ENCODE measurements around the gene APP. TPM values are rescaled to one million over a fixed set of nuclear protein-coding genes. Genes with fewer than 3 reads are reported as not detected.

The APP gene
- total and polyA plus RNA-seq, 7 donors = 71.7 to 355 (median 270) TPM

- TF ChIP-seq POLR2A (IDR thresholded peaks at IDR 0.05) (no peak), POLR2AphosphoS5 (IDR thresholded peaks at IDR 0.05) (no peak), EP300 (IDR thresholded peaks at IDR 0.05) (no peak)
- TF ChIP-seq, protein P1, sequence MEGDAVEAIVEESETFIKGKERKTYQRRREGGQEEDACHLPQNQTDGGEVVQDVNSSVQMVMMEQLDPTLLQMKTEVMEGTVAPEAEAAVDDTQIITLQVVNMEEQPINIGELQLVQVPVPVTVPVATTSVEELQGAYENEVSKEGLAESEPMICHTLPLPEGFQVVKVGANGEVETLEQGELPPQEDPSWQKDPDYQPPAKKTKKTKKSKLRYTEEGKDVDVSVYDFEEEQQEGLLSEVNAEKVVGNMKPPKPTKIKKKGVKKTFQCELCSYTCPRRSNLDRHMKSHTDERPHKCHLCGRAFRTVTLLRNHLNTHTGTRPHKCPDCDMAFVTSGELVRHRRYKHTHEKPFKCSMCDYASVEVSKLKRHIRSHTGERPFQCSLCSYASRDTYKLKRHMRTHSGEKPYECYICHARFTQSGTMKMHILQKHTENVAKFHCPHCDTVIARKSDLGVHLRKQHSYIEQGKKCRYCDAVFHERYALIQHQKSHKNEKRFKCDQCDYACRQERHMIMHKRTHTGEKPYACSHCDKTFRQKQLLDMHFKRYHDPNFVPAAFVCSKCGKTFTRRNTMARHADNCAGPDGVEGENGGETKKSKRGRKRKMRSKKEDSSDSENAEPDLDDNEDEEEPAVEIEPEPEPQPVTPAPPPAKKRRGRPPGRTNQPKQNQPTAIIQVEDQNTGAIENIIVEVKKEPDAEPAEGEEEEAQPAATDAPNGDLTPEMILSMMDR (IDR thresholded peaks at IDR 0.05) = no peak
- 90 to 93% methylated on average over 5 of the region's 5 CpGs for whole genome bisulfite sequencing, 2 donors
- H3K4me1 ChIP-seq = peaks cover 0 to 26% (median 22%) of the 10 kb centered on the region in 4 donors
Measured at GRCh38 chr21:26117324-26117971, 53.1 kb downstream of the APP start.

GRCh38 chr21:26116456-26117011 lies 54.0 kb downstream of the APP start:
- peaks cover 0 to 27% (median 24%) of the 10 kb centered on the region in 4 donors for H3K4me1 ChIP-seq
- intact Hi-C loops (cut with DNase I) = no loop called here
- no peak for DNase-seq
- H3K36me3 ChIP-seq = no peaks in the 10 kb centered on the region
- 63 to 74% methylated on average over 5 of the region's 5 CpGs for WGBS, 2 donors
- no peak overlapping the region for H3K4me3 ChIP-seq
- no peaks in the 10 kb centered on the region for H3K9me3 ChIP-seq
- H3K27ac ChIP-seq = peak overlapping the region; percentile 3 to 54 (median 45)
- TF ChIP-seq POLR2AphosphoS5 (IDR thresholded peaks at IDR 0.05) (no peak), EP300 (IDR thresholded peaks at IDR 0.05) (no peak), POLR2A (IDR thresholded peaks at IDR 0.05) (no peak)
- TF ChIP-seq, protein P1 (IDR thresholded peaks at IDR 0.05) = no peak
- H3K27me3 ChIP-seq = no peaks in the 10 kb centered on the region

More at GRCh38 chr21:26117324-26117971, 53.1 kb downstream of the APP start:
- no peak for DNase-seq
- intact Hi-C loops (cut with DNase I) = no loop called here
- Histone ChIP-seq H3K36me3 (no peaks in the 10 kb centered on the region), H3K27me3 (no peaks in the 10 kb centered on the region), H3K4me3 (no peak overlapping the region), H3K27ac (peak overlapping the region in 3 of 4 donors; percentile 38 to 54 (median 52)), H3K9me3 (no peaks in the 10 kb centered on the region)

DNA sequence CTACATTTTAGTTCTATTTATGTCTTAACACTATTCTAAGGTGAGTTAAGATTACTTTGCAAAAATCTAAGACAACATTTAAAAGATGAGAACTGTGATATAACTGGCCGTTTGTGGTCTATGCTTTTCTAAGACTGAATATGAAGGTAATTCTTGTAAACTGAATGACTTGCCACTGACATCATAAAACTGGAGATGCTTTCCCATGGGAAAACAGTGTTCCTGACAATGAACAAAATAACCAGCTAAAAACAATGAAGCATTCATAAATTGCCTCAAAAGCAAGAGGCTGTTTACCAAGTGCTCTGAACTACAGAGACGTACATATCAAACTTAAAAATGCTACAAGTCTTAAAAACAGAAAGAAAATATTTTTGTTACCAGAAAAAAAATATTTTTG lies 54.7 kb downstream of the APP start:
- H3K4me1 ChIP-seq = peaks cover 0 to 27% (median 24%) of the 10 kb centered on the region in 4 donors
- intact Hi-C loops (cut with DNase I) = no loop called here
- WGBS, 2 donors = 16 to 51% methylated on average over 2 of the region's 2 CpGs
- no peak for DNase-seq
- H3K9me3 ChIP-seq = no peaks in the 10 kb centered on the region
- no peaks in the 10 kb centered on the region for H3K36me3 ChIP-seq
- no peaks in the 10 kb centered on the region for H3K27me3 ChIP-seq
- H3K27ac ChIP-seq = peak overlapping the region; percentile 3 to 54 (median 45)
- no peak overlapping the region for H3K4me3 ChIP-seq
- TF ChIP-seq, protein P1 (IDR thresholded peaks at IDR 0.05) = no peak
- TF ChIP-seq POLR2AphosphoS5 (IDR thresholded peaks at IDR 0.05) = peak in 1 of 4 donors; percentile 12

DNA sequence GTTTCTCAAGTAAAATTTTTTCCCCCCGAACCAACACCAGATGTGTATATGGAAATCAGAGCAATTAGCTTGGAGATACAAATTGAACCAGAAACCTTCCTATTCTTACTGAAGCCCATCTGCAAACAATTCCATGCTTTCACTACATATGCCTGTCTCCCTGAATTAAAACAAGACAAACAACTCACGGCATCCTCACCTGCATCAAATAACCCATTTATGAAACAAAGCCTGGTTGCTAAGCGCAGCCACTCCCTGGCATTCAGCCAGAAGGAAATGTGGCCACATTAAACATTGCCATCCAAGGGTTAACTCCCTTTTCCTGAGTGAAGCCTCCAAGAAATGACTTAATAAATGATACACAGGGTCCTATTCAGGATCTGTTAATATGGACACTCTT lies 55.3 kb downstream of the APP start:
- TF ChIP-seq, protein P1 (IDR thresholded peaks at IDR 0.05) = no peak
- TF ChIP-seq POLR2A (IDR thresholded peaks at IDR 0.05) (no peak), POLR2AphosphoS5 (IDR thresholded peaks at IDR 0.05) (no peak), EP300 (IDR thresholded peaks at IDR 0.05) (no peak)
- 46 to 67% methylated on average over 3 of the region's 3 CpGs for WGBS, 2 donors
- Histone ChIP-seq H3K9me3 (no peaks in the 10 kb centered on the region), H3K27ac (peak overlapping the region; percentile 14 to 54 (median 40)), H3K27me3 (no peaks in the 10 kb centered on the region), H3K36me3 (peaks cover 0 to under 1% (median 0%) of the 10 kb centered on the region in 4 donors), H3K4me1 (peaks cover 0 to 30% (median 25%) of the 10 kb centered on the region in 4 donors), H3K4me3 (no peak overlapping the region)
- DNase-seq = no peak
- intact Hi-C loops (cut with DNase I) = no loop called here
